Measurements from ENCODE around the gene AGXT.

DNA sequence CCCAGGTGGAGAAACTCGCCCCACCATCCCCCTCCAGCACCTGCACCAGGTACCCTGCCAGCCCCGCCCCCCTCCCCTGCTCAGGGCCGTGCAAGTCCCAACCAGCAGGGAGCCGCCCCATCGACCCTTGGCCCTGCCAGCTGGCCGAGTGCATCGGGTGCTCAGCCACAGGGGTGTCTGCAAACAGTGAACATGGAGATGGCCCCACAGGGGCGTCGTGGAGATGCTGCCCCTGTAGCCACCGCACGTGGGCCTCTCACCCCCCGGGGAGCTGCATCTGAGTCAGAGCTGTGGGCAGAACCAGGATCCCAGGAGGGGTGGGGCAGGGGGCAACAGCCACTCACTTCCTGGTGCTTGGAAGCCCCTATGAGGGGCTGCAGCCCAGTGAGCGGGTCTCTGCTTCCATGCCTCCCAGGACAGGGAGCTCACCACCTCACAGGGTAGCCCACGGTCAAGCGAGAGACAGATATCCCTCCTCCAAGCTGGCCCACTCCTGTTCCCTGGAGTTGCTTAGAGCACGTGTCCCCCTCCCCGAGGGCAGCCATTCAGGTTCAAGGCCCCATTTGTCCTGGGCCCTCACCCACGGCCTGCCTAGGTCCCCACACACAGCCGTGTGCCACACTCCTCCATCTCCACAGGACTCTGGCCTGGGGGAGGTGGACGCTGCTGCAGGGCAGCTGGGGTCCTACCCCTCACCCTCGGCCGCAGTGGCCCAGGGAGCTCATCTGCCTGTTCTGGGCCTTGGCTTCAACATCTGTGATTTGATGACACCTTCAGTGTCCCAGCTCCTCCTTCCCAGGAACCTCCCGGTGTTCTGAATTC is 28.5 kb downstream of the AGXT start:
- TF ChIP-seq ISL1 (CRISPR knock-in tag; IDR thresholded peaks at IDR 0.05) (no peak), OSR1 (CRISPR knock-in tag; IDR thresholded peaks at IDR 0.05) (no peak), ZNF8 (CRISPR knock-in tag; IDR thresholded peaks at IDR 0.05) (no peak), TCF4 (CRISPR knock-in tag; IDR thresholded peaks at IDR 0.05; ENCODE audit: borderline replicate concordance) (no peak), GLIS3 (CRISPR knock-in tag; IDR thresholded peaks at IDR 0.05) (no peak), ZC3H10 (CRISPR knock-in tag; IDR thresholded peaks at IDR 0.05) (no peak), ZNF565 (CRISPR knock-in tag; conservative IDR thresholded peaks at IDR 0.05; ENCODE audit: low read depth) (no peak), SNAI2 (CRISPR knock-in tag; IDR thresholded peaks at IDR 0.05) (no peak), RARB (CRISPR knock-in tag; IDR thresholded peaks at IDR 0.05) (no peak)
- TF ChIP-seq, protein P1, sequence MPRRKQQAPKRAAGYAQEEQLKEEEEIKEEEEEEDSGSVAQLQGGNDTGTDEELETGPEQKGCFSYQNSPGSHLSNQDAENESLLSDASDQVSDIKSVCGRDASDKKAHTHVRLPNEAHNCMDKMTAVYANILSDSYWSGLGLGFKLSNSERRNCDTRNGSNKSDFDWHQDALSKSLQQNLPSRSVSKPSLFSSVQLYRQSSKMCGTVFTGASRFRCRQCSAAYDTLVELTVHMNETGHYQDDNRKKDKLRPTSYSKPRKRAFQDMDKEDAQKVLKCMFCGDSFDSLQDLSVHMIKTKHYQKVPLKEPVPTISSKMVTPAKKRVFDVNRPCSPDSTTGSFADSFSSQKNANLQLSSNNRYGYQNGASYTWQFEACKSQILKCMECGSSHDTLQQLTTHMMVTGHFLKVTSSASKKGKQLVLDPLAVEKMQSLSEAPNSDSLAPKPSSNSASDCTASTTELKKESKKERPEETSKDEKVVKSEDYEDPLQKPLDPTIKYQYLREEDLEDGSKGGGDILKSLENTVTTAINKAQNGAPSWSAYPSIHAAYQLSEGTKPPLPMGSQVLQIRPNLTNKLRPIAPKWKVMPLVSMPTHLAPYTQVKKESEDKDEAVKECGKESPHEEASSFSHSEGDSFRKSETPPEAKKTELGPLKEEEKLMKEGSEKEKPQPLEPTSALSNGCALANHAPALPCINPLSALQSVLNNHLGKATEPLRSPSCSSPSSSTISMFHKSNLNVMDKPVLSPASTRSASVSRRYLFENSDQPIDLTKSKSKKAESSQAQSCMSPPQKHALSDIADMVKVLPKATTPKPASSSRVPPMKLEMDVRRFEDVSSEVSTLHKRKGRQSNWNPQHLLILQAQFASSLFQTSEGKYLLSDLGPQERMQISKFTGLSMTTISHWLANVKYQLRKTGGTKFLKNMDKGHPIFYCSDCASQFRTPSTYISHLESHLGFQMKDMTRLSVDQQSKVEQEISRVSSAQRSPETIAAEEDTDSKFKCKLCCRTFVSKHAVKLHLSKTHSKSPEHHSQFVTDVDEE (CRISPR knock-in tag; IDR thresholded peaks at IDR 0.05) = no peak
- TF ChIP-seq, protein P2, sequence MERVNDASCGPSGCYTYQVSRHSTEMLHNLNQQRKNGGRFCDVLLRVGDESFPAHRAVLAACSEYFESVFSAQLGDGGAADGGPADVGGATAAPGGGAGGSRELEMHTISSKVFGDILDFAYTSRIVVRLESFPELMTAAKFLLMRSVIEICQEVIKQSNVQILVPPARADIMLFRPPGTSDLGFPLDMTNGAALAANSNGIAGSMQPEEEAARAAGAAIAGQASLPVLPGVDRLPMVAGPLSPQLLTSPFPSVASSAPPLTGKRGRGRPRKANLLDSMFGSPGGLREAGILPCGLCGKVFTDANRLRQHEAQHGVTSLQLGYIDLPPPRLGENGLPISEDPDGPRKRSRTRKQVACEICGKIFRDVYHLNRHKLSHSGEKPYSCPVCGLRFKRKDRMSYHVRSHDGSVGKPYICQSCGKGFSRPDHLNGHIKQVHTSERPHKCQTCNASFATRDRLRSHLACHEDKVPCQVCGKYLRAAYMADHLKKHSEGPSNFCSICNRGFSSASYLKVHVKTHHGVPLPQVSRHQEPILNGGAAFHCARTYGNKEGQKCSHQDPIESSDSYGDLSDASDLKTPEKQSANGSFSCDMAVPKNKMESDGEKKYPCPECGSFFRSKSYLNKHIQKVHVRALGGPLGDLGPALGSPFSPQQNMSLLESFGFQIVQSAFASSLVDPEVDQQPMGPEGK (CRISPR knock-in tag; IDR thresholded peaks at IDR 0.05; ENCODE audit: borderline replicate concordance) = no peak
- TF ChIP-seq, protein P3, sequence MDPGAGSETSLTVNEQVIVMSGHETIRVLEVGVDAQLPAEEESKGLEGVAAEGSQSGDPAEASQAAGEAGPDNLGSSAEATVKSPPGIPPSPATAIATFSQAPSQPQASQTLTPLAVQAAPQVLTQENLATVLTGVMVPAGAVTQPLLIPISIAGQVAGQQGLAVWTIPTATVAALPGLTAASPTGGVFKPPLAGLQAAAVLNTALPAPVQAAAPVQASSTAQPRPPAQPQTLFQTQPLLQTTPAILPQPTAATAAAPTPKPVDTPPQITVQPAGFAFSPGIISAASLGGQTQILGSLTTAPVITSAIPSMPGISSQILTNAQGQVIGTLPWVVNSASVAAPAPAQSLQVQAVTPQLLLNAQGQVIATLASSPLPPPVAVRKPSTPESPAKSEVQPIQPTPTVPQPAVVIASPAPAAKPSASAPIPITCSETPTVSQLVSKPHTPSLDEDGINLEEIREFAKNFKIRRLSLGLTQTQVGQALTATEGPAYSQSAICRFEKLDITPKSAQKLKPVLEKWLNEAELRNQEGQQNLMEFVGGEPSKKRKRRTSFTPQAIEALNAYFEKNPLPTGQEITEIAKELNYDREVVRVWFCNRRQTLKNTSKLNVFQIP (CRISPR knock-in tag; IDR thresholded peaks at IDR 0.05; ENCODE audit: borderline replicate concordance, low read depth) = no peak
- TF ChIP-seq, protein P4, sequence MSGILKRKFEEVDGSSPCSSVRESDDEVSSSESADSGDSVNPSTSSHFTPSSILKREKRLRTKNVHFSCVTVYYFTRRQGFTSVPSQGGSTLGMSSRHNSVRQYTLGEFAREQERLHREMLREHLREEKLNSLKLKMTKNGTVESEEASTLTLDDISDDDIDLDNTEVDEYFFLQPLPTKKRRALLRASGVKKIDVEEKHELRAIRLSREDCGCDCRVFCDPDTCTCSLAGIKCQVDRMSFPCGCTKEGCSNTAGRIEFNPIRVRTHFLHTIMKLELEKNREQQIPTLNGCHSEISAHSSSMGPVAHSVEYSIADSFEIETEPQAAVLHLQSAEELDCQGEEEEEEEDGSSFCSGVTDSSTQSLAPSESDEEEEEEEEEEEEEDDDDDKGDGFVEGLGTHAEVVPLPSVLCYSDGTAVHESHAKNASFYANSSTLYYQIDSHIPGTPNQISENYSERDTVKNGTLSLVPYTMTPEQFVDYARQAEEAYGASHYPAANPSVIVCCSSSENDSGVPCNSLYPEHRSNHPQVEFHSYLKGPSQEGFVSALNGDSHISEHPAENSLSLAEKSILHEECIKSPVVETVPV (CRISPR knock-in tag; IDR thresholded peaks at IDR 0.05) = no peak
